ENCODE measurements around the gene MGP.

Gene MGP

GRCh38 chr12:14880890-14881453 is 4.7 kb downstream of the MGP start:
- no peak overlapping the region for H3K27ac ChIP-seq (ENCODE audit: low read depth, low read length)
- no peaks in the 10 kb centered on the region for H3K36me3 ChIP-seq (ENCODE audit: insufficient read depth, low read length)
- WGBS, result 85% methylated on average over 3 of the region's 6 CpGs
- no peak overlapping the region for H3K4me3 ChIP-seq (ENCODE audit: low read length)
- H3K4me1 ChIP-seq (ENCODE audit: insufficient read depth, low read length), result no peaks in the 10 kb centered on the region
- H3K9ac ChIP-seq (ENCODE audit: low read depth, low read length), result no peak overlapping the region
- H3K27me3 ChIP-seq (ENCODE audit: insufficient read depth, low read length), result no peaks in the 10 kb centered on the region
- no peaks in the 10 kb centered on the region for H3K9me3 ChIP-seq (ENCODE audit: insufficient read depth, low read depth, low read length)

DNA sequence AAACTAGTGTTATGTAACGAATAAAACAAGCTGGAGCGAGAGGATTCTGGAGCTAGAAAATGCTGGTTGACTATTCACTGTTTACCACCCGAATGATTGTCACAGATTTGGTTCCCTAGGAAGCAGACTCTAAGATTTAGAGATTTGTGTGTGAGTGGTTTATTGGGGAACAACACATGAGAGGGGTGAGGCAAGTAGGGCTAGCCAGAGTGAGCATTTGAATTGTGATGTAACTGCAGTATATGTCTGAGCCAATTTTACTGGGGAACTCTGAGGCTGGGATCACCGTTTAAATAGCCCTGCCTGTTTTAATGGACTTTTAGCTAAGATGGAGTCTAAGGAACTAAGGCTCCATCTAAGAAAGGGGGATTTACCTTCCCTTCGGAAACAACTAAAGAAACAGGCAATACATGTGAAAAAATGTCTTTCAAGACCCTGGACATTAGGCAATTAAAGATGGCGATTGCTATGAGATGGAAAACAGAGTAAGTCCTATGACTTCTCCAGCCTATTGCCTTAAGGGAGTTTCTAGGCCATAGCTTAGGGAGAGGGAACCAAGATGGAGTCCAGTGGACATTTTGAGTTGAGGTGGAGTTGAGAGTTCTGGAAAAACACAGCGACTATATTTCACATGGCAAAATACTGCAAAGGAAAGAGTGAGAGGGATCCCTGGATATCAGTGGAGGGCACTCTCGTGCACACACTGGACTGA is 6.3 kb downstream of the MGP start:
- Histone ChIP-seq H3K9me3 (ENCODE audit: insufficient read depth, low read depth, low read length) (no peaks in the 10 kb centered on the region), H3K4me3 (ENCODE audit: low read length) (no peak overlapping the region), H3K9ac (ENCODE audit: low read depth, low read length) (no peak overlapping the region), H3K4me1 (ENCODE audit: insufficient read depth, low read length) (no peaks in the 10 kb centered on the region), H3K27ac (ENCODE audit: low read depth, low read length) (no peak overlapping the region), H3K27me3 (ENCODE audit: insufficient read depth, low read length) (no peaks in the 10 kb centered on the region), H3K36me3 (ENCODE audit: insufficient read depth, low read length) (no peaks in the 10 kb centered on the region)
- 95% methylated on average over 8 of the region's 8 CpGs for WGBS

DNA sequence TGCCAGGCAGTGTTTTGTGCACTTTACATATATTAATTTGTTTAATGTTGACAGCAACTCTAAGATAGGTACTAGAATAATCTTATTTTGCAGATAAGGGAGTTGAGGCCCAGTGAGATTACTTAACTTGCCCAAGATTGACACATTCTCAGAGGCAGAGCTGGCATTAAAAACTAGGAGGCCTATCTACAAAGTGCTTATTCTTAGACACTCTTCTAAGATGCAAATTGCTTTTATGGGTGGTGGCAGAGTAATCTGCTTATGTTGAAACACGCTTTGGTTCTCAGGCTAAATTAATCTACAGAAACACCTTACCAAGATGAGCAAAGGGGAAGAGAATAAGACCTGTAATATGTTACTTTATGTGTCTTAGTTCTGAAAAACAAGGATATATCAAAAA is 7.2 kb downstream of the MGP start:
- no CpG with 5 or more reads among the region's 1 CpG for WGBS

DNA sequence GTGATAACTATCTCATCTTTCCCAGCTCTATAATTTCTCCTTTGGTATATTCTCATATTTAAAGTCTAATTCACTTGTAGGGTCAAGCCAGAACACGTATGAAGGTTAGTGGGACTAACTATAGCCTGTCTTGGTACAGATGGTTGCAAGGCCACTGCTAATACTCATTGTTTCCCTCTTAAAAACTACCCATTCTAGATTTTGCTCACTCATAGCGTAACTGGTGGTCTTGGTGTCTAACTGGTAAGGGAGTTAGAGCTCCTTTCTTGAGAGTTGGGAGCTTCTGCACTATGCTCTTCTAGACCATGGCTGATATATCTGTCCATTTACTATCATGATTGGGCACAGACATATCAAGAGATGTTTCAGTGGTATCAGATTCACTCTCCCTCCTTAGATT is 8.8 kb downstream of the MGP start:
- 100% methylated on average over 2 of the region's 2 CpGs for WGBS
- H3K4me1 ChIP-seq (ENCODE audit: insufficient read depth, low read length), result no peaks in the 10 kb centered on the region
- no peaks in the 10 kb centered on the region for H3K27me3 ChIP-seq (ENCODE audit: insufficient read depth, low read length)
- H3K9ac ChIP-seq (ENCODE audit: low read depth, low read length), result no peak overlapping the region
- no peak overlapping the region for H3K4me3 ChIP-seq (ENCODE audit: low read length)
- H3K36me3 ChIP-seq (ENCODE audit: insufficient read depth, low read length), result no peaks in the 10 kb centered on the region
- no peak overlapping the region for H3K27ac ChIP-seq (ENCODE audit: low read depth, low read length)
- H3K9me3 ChIP-seq (ENCODE audit: insufficient read depth, low read depth, low read length), result no peaks in the 10 kb centered on the region

More for the DNA sequence above, 7.2 kb downstream of the MGP start:
- no peak overlapping the region for H3K9ac ChIP-seq (ENCODE audit: low read depth, low read length)
- H3K4me3 ChIP-seq (ENCODE audit: low read length), result no peak overlapping the region
- H3K36me3 ChIP-seq (ENCODE audit: insufficient read depth, low read length), result no peaks in the 10 kb centered on the region
- no peak overlapping the region for H3K27ac ChIP-seq (ENCODE audit: low read depth, low read length)
- H3K4me1 ChIP-seq (ENCODE audit: insufficient read depth, low read length), result no peaks in the 10 kb centered on the region
- H3K27me3 ChIP-seq (ENCODE audit: insufficient read depth, low read length), result no peaks in the 10 kb centered on the region
- no peaks in the 10 kb centered on the region for H3K9me3 ChIP-seq (ENCODE audit: insufficient read depth, low read depth, low read length)

- no peaks in the 10 kb centered on the region for H3K4me1 ChIP-seq (ENCODE audit: insufficient read depth, low read length)
- no peaks in the 10 kb centered on the region for H3K36me3 ChIP-seq (ENCODE audit: insufficient read depth, low read length)
- no peaks in the 10 kb centered on the region for H3K27me3 ChIP-seq (ENCODE audit: insufficient read depth, low read length)
- WGBS, result 78% methylated on average over 3 of the region's 3 CpGs
- no peaks in the 10 kb centered on the region for H3K9me3 ChIP-seq (ENCODE audit: insufficient read depth, low read depth, low read length)
- no peak overlapping the region for H3K9ac ChIP-seq (ENCODE audit: low read depth, low read length)
- no peak overlapping the region for H3K4me3 ChIP-seq (ENCODE audit: low read length)
- H3K27ac ChIP-seq (ENCODE audit: low read depth, low read length), result no peak overlapping the region
These were observed 10.8 kb downstream of the MGP start for GRCh38 chr12:14874882-14875281.

- Histone ChIP-seq H3K36me3 (ENCODE audit: insufficient read depth, low read length) (no peaks in the 10 kb centered on the region), H3K9me3 (ENCODE audit: insufficient read depth, low read depth, low read length) (no peaks in the 10 kb centered on the region), H3K4me3 (ENCODE audit: low read length) (no peak overlapping the region), H3K9ac (ENCODE audit: low read depth, low read length) (no peak overlapping the region), H3K27me3 (ENCODE audit: insufficient read depth, low read length) (no peaks in the 10 kb centered on the region), H3K27ac (ENCODE audit: low read depth, low read length) (no peak overlapping the region), H3K4me1 (ENCODE audit: insufficient read depth, low read length) (no peaks in the 10 kb centered on the region)
- WGBS, result 97% methylated on average over 1 of the region's 1 CpG
These were observed 12.0 kb downstream of the MGP start for GRCh38 chr12:14873440-14874185.

DNA sequence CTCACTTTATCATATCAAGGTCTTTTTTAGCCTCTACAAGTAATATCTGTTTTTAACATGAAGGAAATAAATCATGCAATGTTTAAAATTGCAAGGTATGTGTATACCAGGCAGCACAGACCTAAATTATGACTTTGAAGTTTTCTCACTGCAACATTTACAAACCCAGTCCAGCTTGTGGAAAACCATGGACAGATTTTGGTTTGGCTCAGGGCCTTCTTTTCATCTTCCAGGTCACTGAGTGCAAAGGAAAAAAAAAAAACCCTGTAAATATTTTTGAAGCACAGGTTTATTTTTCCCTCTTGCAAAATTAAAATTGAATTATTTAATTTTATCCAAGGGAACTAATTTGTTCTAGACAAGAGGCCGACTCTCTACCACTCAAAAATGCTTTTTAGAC is 13.8 kb downstream of the MGP start:
- Histone ChIP-seq H3K4me3 (ENCODE audit: low read length) (no peak overlapping the region), H3K4me1 (ENCODE audit: insufficient read depth, low read length) (no peaks in the 10 kb centered on the region), H3K36me3 (ENCODE audit: insufficient read depth, low read length) (no peaks in the 10 kb centered on the region), H3K9ac (ENCODE audit: low read depth, low read length) (no peak overlapping the region), H3K27ac (ENCODE audit: low read depth, low read length) (no peak overlapping the region), H3K27me3 (ENCODE audit: insufficient read depth, low read length) (no peaks in the 10 kb centered on the region), H3K9me3 (ENCODE audit: insufficient read depth, low read depth, low read length) (peaks cover 14% of the 10 kb centered on the region)
- 75% methylated on average over 1 of the region's 1 CpG for WGBS

DNA sequence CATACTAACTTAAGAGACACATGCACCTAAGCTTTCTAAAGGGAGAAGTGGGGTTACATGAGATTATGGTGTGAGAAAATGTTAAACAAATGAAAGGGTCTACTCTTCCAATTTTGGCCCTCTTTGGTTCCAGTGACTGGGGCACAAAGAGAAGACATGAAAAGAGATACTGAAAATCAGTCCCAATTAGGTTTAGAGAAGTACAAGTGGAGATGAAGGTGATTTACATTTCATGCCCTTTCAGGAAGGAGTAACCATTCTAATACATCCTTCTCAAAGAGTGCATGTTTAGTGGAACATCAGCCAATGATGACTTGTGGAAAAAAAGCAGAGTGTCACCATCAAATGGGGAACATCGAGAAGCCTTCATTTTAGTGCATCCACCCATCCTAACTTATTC is 14.4 kb downstream of the MGP start:
- Histone ChIP-seq H3K4me3 (ENCODE audit: low read length) (no peak overlapping the region), H3K4me1 (ENCODE audit: insufficient read depth, low read length) (no peaks in the 10 kb centered on the region), H3K27ac (ENCODE audit: low read depth, low read length) (no peak overlapping the region), H3K27me3 (ENCODE audit: insufficient read depth, low read length) (no peaks in the 10 kb centered on the region), H3K9me3 (ENCODE audit: insufficient read depth, low read depth, low read length) (peaks cover 19% of the 10 kb centered on the region), H3K36me3 (ENCODE audit: insufficient read depth, low read length) (no peaks in the 10 kb centered on the region), H3K9ac (ENCODE audit: low read depth, low read length) (no peak overlapping the region)
- 97% methylated on average over 1 of the region's 1 CpG for WGBS

DNA sequence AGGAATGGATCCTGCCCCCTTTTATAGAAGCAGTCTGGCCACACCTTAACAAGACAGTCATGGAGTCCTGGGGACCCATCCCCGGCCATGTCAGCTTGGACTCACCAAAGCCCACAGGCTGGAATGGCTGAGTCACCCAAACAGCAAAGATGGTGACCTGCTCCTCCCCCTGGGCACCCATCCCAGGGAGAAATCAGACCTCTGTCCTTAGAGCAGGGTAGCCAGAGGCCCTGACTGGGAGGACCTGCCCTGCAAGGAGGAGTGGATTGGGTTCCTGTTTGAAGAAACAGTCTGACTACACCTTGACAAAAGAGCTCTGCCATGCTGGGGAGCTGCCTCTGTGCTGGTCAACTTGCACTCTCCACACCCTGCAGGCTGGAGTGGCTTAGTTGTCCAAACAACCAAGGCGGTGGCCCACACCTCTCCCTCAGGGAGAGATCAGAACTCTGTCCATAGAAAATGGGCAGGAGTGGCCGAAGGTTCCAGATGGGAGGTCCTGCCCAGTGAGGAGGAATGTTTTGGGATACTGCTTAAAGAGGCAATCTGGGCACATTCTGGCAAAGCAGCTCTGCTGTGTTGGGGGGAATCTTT is 16.6 kb downstream of the MGP start:
- no peaks in the 10 kb centered on the region for H3K4me1 ChIP-seq (ENCODE audit: insufficient read depth, low read length)
- peaks cover 19% of the 10 kb centered on the region for H3K9me3 ChIP-seq (ENCODE audit: insufficient read depth, low read depth, low read length)
- H3K36me3 ChIP-seq (ENCODE audit: insufficient read depth, low read length), result no peaks in the 10 kb centered on the region
- H3K27me3 ChIP-seq (ENCODE audit: insufficient read depth, low read length), result no peaks in the 10 kb centered on the region
- H3K4me3 ChIP-seq (ENCODE audit: low read length), result no peak overlapping the region
- no peak overlapping the region for H3K27ac ChIP-seq (ENCODE audit: low read depth, low read length)
- no peak overlapping the region for H3K9ac ChIP-seq (ENCODE audit: low read depth, low read length)
- 95% methylated on average over 3 of the region's 3 CpGs for WGBS

GRCh38 chr12:14860490-14860889 is 25.2 kb downstream of the MGP start:
- Histone ChIP-seq H3K4me3 (ENCODE audit: low read length) (no peak overlapping the region), H3K9me3 (ENCODE audit: insufficient read depth, low read depth, low read length) (peaks cover 12% of the 10 kb centered on the region), H3K27ac (ENCODE audit: low read depth, low read length) (no peak overlapping the region), H3K36me3 (ENCODE audit: insufficient read depth, low read length) (no peaks in the 10 kb centered on the region), H3K27me3 (ENCODE audit: insufficient read depth, low read length) (no peaks in the 10 kb centered on the region), H3K9ac (ENCODE audit: low read depth, low read length) (no peak overlapping the region), H3K4me1 (ENCODE audit: insufficient read depth, low read length) (no peaks in the 10 kb centered on the region)

- H3K36me3 ChIP-seq (ENCODE audit: insufficient read depth, low read length), result no peaks in the 10 kb centered on the region
- H3K9me3 ChIP-seq (ENCODE audit: insufficient read depth, low read depth, low read length), result peaks cover 12% of the 10 kb centered on the region
- no peak overlapping the region for H3K27ac ChIP-seq (ENCODE audit: low read depth, low read length)
- H3K27me3 ChIP-seq (ENCODE audit: insufficient read depth, low read length), result no peaks in the 10 kb centered on the region
- WGBS, result 94% methylated on average over 1 of the region's 1 CpG
- H3K9ac ChIP-seq (ENCODE audit: low read depth, low read length), result no peak overlapping the region
- H3K4me1 ChIP-seq (ENCODE audit: insufficient read depth, low read length), result peaks cover 12% of the 10 kb centered on the region
- H3K4me3 ChIP-seq (ENCODE audit: low read length), result no peak overlapping the region
These were observed 27.1 kb downstream of the MGP start for GRCh38 chr12:14858513-14858912.
